CD4-positive, alpha-beta T cell (primary cell): ENCODE data around the gene PRKCI. TPM values are rescaled to one million over a fixed set of nuclear protein-coding genes. Genes with fewer than 3 reads are reported as not detected.
A peak's percentile ranks its signal among the peaks of the same experiment; 100 is the strongest.

ENCODE experiments used
- ATAC-seq: fragments of 200-7000 bp; cut with Tn5 transposase; one replicate; pipeline ENCODE4 v1.10.0; 2022; ENCODE audit warnings: mild to moderate bottlenecking; ENCODE audit not compliant: poor library complexity
- CTCF ChIA-PET: fragments of 350-600 bp; sonication (Branson Sonifier 250); formaldehyde crosslinking; loops from one replicate; lab custom pipeline; 2021; ENCODE audit warnings: antibody characterized with exemption, inconsistent platforms; lab: Charles Lee
- POLR2A ChIA-PET: fragments of 350-600 bp; sonication (Branson Sonifier 250); formaldehyde crosslinking; loops from one replicate; lab custom pipeline; 2021; ENCODE audit warnings: antibody characterized with exemption, inconsistent platforms; lab: Charles Lee
- DNase-seq, 14 experiments: peaks; one replicate each; pipeline ENCODE4 v3.0.0-alpha.2; 2013 to 2020; ENCODE audit warnings: mixed read lengths in 2 of 14
- H3K27ac ChIP-seq, 2 donors: one replicate each; pipeline versions ENCODE4 v1.5.1 to v1.7.0; 2013; ENCODE audit warnings: low read length in 2 of 2, low read depth in 1 of 2, mild to moderate bottlenecking in 1 of 2
- H3K27me3 ChIP-seq, 2 experiments: 1 replicate in 1 of 2; 2 replicates in 1 of 2; pipeline versions ENCODE4 v1.6.1 to v1.7.0; 2013; ENCODE audit warnings: low read length in 2 of 2, control low read depth in 1 of 2, mild to moderate bottlenecking in 1 of 2, moderate library complexity in 1 of 2; ENCODE audit not compliant: insufficient read depth in 2 of 2, control insufficient read depth in 1 of 2
- H3K36me3 ChIP-seq: one replicate; pipeline ENCODE4 v1.6.1; 2013; ENCODE audit warnings: low read length, control low read depth; ENCODE audit not compliant: insufficient read depth
- H3K4me1 ChIP-seq: one replicate; pipeline ENCODE4 v1.6.1; 2013; ENCODE audit warnings: low read length, control low read depth; ENCODE audit not compliant: insufficient read depth
- H3K4me3 ChIP-seq: one replicate; pipeline ENCODE4 v1.5.1; 2013; ENCODE audit warnings: mild to moderate bottlenecking, low read length, moderate library complexity
- H3K9me3 ChIP-seq, 2 experiments: 1 replicate in 1 of 2; 2 replicates in 1 of 2; pipeline versions ENCODE4 v1.6.1 to v1.7.0; 2013; ENCODE audit warnings: low read length in 2 of 2, mild to moderate bottlenecking in 2 of 2, control low read depth in 1 of 2, moderate library complexity in 1 of 2; ENCODE audit not compliant: control insufficient read depth in 1 of 2, insufficient read depth in 1 of 2
- H3K27ac Mint-ChIP-seq: one replicate; pipeline ENCODE4 v1.8.0; 2020; ENCODE audit warnings: mixed read lengths
- H3K27me3 Mint-ChIP-seq: one replicate; pipeline ENCODE4 v1.8.0; 2021; ENCODE audit warnings: mixed read lengths
- H3K36me3 Mint-ChIP-seq: one replicate; pipeline ENCODE4 v1.8.0; 2021; ENCODE audit warnings: low read depth, mixed read lengths
- H3K4me1 Mint-ChIP-seq: one replicate; pipeline ENCODE4 v1.8.0; 2021; ENCODE audit warnings: low read depth, mixed read lengths
- H3K4me3 Mint-ChIP-seq: one replicate; pipeline ENCODE4 v1.8.0; 2020; ENCODE audit warnings: mild to moderate bottlenecking, mixed read lengths
- H3K9me3 Mint-ChIP-seq: one replicate; pipeline ENCODE4 v1.8.0; 2020; ENCODE audit warnings: mixed read lengths
- intact Hi-C, 2 experiments: fragments of 100-400 bp; cut with DNase I in 1 of 2; cut with micrococcal nuclease in 1 of 2; formaldehyde crosslinking; loops; one replicate each; pipeline versions ENCODE4 v1.15.1 to v1.9.0; 2023 to 2025; cut with DNase I, micrococcal nuclease
- polyA plus RNA-seq, 2 donors: library from polyadenylated mRNA; unstranded; fragments of 120-200 nt; gene quantifications; one replicate each; pipeline ENCODE4 v1.2.1, GENCODE V29; 2013
- total RNA-seq, 174 experiments: library from RNA in 2 of 174; stranded (reverse) in 2 of 174; gene quantifications; one replicate each; pipeline ENCODE4 v1.2.3 and lab custom pipeline; 2021 to 2026
- TF ChIP-seq, protein P1 (sequence below): fragments of 200-600 bp; IDR thresholded peaks from one replicate; pipeline ENCODE4 v1.8.0; 2022; ENCODE audit warnings: antibody characterized with exemption, mild to moderate bottlenecking

The PRKCI gene
- total RNA-seq (10 to 100 TPM; 16.4 to 18.0 TPM), total RNA-seq (lab: John Stamatoyannopoulos, UW) (21.2 to 144 (median 61.8) reads per million in 172 experiments)
- polyA plus RNA-seq (2013, experiment 1 of 2): 15.5 TPM
- 16.8 TPM for polyA plus RNA-seq (2013, experiment 2 of 2)

DNA sequence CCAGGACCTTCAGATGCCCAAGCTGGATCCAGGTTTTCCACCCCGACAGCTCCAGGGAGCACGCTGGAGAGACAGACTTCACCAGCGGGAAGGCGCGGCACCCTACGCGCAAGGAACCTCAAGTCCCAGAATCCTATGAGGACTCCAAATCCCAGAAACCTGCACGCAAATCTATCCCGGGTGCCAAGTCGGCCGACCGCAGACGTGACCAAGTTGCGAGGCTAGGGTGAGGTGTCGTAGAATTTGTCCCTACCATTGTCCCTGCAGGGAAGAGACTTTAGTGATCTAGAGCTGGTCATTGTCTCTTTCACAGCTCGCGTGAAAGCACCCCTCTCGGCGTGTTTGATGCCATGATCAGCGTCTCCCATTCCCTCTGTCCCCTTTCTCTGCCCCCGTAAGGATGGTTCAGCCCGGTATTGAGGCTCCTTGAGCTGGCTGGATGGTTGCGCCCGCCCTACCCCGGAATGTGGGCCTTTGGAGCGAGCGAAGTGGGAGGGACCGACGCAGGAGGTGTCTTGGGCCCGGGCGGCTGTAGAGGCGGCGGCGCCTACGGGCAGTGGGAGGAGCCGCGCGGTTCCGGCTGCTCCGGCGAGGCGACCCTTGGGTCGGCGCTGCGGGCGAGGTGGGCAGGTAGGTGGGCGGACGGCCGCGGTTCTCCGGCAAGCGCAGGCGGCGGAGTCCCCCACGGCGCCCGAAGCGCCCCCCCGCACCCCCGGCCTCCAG is at the start of gene PRKCI:
Gene PRKCI (plus strand): TSS at position 501 of the 723 bp plus-strand sequence. CDS start 246 bp downstream, outside the sequence.
- TF ChIP-seq, protein P1, sequence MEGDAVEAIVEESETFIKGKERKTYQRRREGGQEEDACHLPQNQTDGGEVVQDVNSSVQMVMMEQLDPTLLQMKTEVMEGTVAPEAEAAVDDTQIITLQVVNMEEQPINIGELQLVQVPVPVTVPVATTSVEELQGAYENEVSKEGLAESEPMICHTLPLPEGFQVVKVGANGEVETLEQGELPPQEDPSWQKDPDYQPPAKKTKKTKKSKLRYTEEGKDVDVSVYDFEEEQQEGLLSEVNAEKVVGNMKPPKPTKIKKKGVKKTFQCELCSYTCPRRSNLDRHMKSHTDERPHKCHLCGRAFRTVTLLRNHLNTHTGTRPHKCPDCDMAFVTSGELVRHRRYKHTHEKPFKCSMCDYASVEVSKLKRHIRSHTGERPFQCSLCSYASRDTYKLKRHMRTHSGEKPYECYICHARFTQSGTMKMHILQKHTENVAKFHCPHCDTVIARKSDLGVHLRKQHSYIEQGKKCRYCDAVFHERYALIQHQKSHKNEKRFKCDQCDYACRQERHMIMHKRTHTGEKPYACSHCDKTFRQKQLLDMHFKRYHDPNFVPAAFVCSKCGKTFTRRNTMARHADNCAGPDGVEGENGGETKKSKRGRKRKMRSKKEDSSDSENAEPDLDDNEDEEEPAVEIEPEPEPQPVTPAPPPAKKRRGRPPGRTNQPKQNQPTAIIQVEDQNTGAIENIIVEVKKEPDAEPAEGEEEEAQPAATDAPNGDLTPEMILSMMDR: no peak
- ATAC-seq: peak; percentile 84
- intact Hi-C loops: loop anchor here (2.0 to 5.0 kb wide), 8 partner anchors 33 to 455 kb away; partner anchors contain the start of genes SKIL (in 2 of the 2), ACTRT3 (in 1 of the 2), GPR160 (in 1 of the 2) and PHC3 (in 1 of the 2)

DNA sequence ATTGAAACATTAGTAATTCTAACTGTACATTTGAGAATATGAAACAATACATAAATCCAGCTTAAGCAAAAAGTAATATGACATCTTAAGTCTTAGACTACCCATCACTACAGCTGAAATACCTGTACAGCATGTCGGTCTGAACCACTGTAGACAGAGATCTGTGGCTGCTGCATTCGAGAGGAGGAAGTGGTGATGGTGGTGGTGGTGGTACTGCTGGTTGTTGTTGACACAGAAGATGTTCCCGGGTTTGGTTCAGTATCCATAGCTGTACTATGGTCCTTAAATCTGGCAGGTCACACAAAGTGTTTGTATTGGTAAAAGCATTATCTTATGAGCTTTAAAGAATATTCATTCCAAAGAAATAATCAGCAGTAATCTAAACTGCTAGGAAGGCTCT is 43.6 kb upstream of the PRKCI start:
- peaks cover 44% of the 10 kb centered on the region for H3K4me1 ChIP-seq
- no peaks in the 10 kb centered on the region for H3K9me3 ChIP-seq
- intact Hi-C loops: loop anchor here (5.0 to 10.0 kb wide), 2 partner anchors 144 to 211 kb away; partner anchors contain the start of genes GPR160 (in 1 of the 2) and SEC62 (in 1 of the 2)
- peak overlapping the region in 1 of 2 donors; percentile 39 for H3K27ac ChIP-seq
- H3K4me3 Mint-ChIP-seq: peak overlapping the region; percentile 79
- TF ChIP-seq, protein P1: no peak
- H3K27me3 Mint-ChIP-seq: no peaks in the 10 kb centered on the region
- H3K4me3 ChIP-seq: peak overlapping the region; percentile 96
- peaks cover 55% of the 10 kb centered on the region for H3K4me1 Mint-ChIP-seq
- H3K36me3 ChIP-seq: peaks cover 41% of the 10 kb centered on the region
- peak overlapping the region; percentile 100 for H3K27ac Mint-ChIP-seq
- POLR2A ChIA-PET: interaction anchor here (0.6 to 4.1 kb wide), 9 partner anchors 8 to 406 kb away, joined by 3 to 43 read pairs (median 7); partner anchors contain the start of genes MYNN, PRKCI and SEC62
- ATAC-seq: peak; percentile 63
- CTCF ChIA-PET: interaction anchor here (0.7 to 1.8 kb wide), 3 partner anchors 11 to 26 kb away, joined by 3 to 6 read pairs (median 4); no protein-coding TSS in a partner anchor
- H3K9me3 Mint-ChIP-seq: no peaks in the 10 kb centered on the region
- H3K36me3 Mint-ChIP-seq: peaks cover 72% of the 10 kb centered on the region
- peak; percentile 23 to 82 (median 48) for DNase-seq
- H3K27me3 ChIP-seq: no peaks in the 10 kb centered on the region

More for the DNA sequence above, at the start of gene PRKCI:
- Mint-ChIP-seq H3K9me3 (no peaks in the 10 kb centered on the region), H3K36me3 (peaks cover 14% of the 10 kb centered on the region), H3K27ac (peak within 1 kb of the TSS; percentile 93), H3K27me3 (no peaks in the 10 kb centered on the region), H3K4me3 (peak within 1 kb of the TSS; percentile 95), H3K4me1 (peaks cover 32% of the 10 kb centered on the region)
- Histone ChIP-seq H3K4me1 (peaks cover 15% of the 10 kb centered on the region), H3K36me3 (no peaks in the 10 kb centered on the region), H3K4me3 (peak within 1 kb of the TSS; percentile 72), H3K9me3 (no peaks in the 10 kb centered on the region), H3K27ac (peak within 1 kb of the TSS; percentile 55 to 78), H3K27me3 (no peaks in the 10 kb centered on the region)
- ChIA-PET POLR2A (interaction anchor here (0.5 to 2.5 kb wide), 14 partner anchors 10 to 647 kb away, joined by 3 to 20 read pairs (median 4); partner anchors contain the start of genes GPR160, PHC3, SEC62 and SKIL), CTCF (interaction anchor here (0.7 to 1.6 kb wide), 2 partner anchors 33 to 41 kb away, joined by 3 to 5 read pairs; partner anchors contain the start of gene PHC3)
- DNase-seq: peak; percentile 79 to 96 (median 86)

DNA sequence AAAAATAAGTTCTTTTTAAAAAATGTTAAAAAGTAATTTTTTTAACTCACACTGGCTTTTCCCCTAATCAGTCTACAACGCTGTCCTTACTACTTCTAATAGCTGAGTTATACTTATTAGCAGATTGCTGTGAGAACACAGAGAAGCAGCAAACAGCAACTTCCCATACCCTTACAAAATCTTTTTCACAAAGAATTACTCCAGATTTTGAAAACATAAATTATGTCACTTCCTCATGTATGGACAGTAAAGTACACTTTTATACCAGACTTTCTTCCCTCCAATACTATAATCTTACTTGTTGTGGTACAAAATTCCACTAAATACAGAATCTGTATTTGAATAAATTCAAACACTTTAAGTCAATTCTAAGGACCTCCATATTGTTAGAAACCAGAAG is 42.8 kb upstream of the PRKCI start:
- CTCF ChIA-PET: interaction anchor here (1.2 to 1.8 kb wide), 2 partner anchors 10 to 27 kb away, joined by 3 to 6 read pairs; no protein-coding TSS in a partner anchor
- H3K27ac Mint-ChIP-seq: peak overlapping the region; percentile 100
- Histone ChIP-seq H3K4me1 (peaks cover 41% of the 10 kb centered on the region), H3K27me3 (no peaks in the 10 kb centered on the region), H3K9me3 (no peaks in the 10 kb centered on the region), H3K4me3 (peak overlapping the region; percentile 96), H3K36me3 (peaks cover 34% of the 10 kb centered on the region), H3K27ac (peak overlapping the region; percentile 39 to 99)
- peaks cover 65% of the 10 kb centered on the region for H3K36me3 Mint-ChIP-seq
- TF ChIP-seq, protein P1: no peak
- intact Hi-C loops: loop anchor here (5.0 to 10.0 kb wide), 2 partner anchors 145 to 212 kb away; partner anchors contain the start of genes GPR160 (in 1 of the 2) and SEC62 (in 1 of the 2)
- ATAC-seq: no peak
- peak overlapping the region; percentile 97 for H3K4me3 Mint-ChIP-seq
- POLR2A ChIA-PET: interaction anchor here (0.5 to 4.1 kb wide), 8 partner anchors 9 to 1796 kb away, joined by 3 to 43 read pairs (median 10); partner anchors contain the start of genes SEC62 and SKIL
- no peaks in the 10 kb centered on the region for H3K27me3 Mint-ChIP-seq
- H3K4me1 Mint-ChIP-seq: peaks cover 51% of the 10 kb centered on the region
- no peak for DNase-seq
- H3K9me3 Mint-ChIP-seq: no peaks in the 10 kb centered on the region
